HG03378 (cell line): ENCODE data around the gene CEP350.
"Not testable (repeated sequence)": the region's sequence is repeated elsewhere in the genome, so short reads cannot be mapped to it uniquely, and the experiment has no call there.

Source experiments
- ATAC-seq: cut with Tn5 transposase; IDR thresholded peaks from one replicate; pipeline ENCODE4 v1.9.1; 2021; ENCODE audit warnings: mild to moderate bottlenecking, moderate library complexity; ENCODE audit not compliant: unreplicated experiment

The CEP350 gene

GRCh38 chr1:180112984-180113647, 158.5 kb downstream of the CEP350 start:
- no peak for ATAC-seq

GRCh38 chr1:180114396-180114945, 159.9 kb downstream of the CEP350 start:
- no peak for ATAC-seq

GRCh38 chr1:180116964-180117763, 162.6 kb downstream of the CEP350 start:
- no peak for ATAC-seq

- no peak for ATAC-seq
Observed at GRCh38 chr1:180117764-180118116, 163.1 kb downstream of the CEP350 start.

GRCh38 chr1:180119837-180120236, 165.2 kb downstream of the CEP350 start:
- ATAC-seq = no peak

- ATAC-seq = no peak
Observed at GRCh38 chr1:180123463-180123936, 168.9 kb downstream of the CEP350 start.

GRCh38 chr1:180130651-180131050, 176.0 kb downstream of the CEP350 start:
- no peak for ATAC-seq

- no peak for ATAC-seq
Observed at GRCh38 chr1:180131510-180131909, 176.9 kb downstream of the CEP350 start.

GRCh38 chr1:180133193-180133592, 178.6 kb downstream of the CEP350 start:
- no peak for ATAC-seq

GRCh38 chr1:180133688-180134087, 179.1 kb downstream of the CEP350 start:
- ATAC-seq = not testable (repeated sequence)

- ATAC-seq = no peak
Observed at GRCh38 chr1:180135535-180135934, 180.9 kb downstream of the CEP350 start.

GRCh38 chr1:180136331-180136967, 181.8 kb downstream of the CEP350 start:
- ATAC-seq = no peak

GRCh38 chr1:180136968-180137356, 182.4 kb downstream of the CEP350 start:
- no peak for ATAC-seq

GRCh38 chr1:180137776-180138175, 183.2 kb downstream of the CEP350 start:
- no peak for ATAC-seq

- no peak for ATAC-seq
Observed at GRCh38 chr1:180141381-180141934, 186.8 kb downstream of the CEP350 start.

- ATAC-seq = no peak
Observed at GRCh38 chr1:180143359-180143758, 188.7 kb downstream of the CEP350 start.

- no peak for ATAC-seq
Observed at GRCh38 chr1:180144659-180145357, 190.2 kb downstream of the CEP350 start.

GRCh38 chr1:180145446-180145845, 190.8 kb downstream of the CEP350 start:
- ATAC-seq = no peak

GRCh38 chr1:180150982-180151381, 196.4 kb downstream of the CEP350 start:
- ATAC-seq = no peak

- ATAC-seq = no peak
Observed at GRCh38 chr1:180151508-180151907, 196.9 kb downstream of the CEP350 start.

GRCh38 chr1:180152588-180152987, 198.0 kb downstream of the CEP350 start:
- ATAC-seq = no peak
